Astrocyte of the cerebellum (primary cell): Measurements from ENCODE around the gene ANKLE1.

Experiments
- DNase-seq: peaks from one replicate; pipeline ENCODE4 v3.0.0-alpha.2; 2011; ENCODE audit warnings: low read depth
- H3K4me3 ChIP-seq: 2 replicates; pipeline ENCODE4 v1.5.1; 2011; ENCODE audit warnings: mild to moderate bottlenecking, low read depth, low read length, moderate library complexity
- in situ Hi-C: cut with HindIII; loops from 2 replicates; pipeline ENCODE4 v1.10.0; 2017; ENCODE audit warnings: low sequenced_read_pairs
- TF ChIP-seq, protein P1 (sequence below): IDR thresholded peaks from 2 replicates; pipeline ENCODE4 v1.5.1; 2012; ENCODE audit warnings: low read length, low read depth, moderate library complexity, mild to moderate bottlenecking; ENCODE audit errors: missing control alignments

The ANKLE1 gene

DNA sequence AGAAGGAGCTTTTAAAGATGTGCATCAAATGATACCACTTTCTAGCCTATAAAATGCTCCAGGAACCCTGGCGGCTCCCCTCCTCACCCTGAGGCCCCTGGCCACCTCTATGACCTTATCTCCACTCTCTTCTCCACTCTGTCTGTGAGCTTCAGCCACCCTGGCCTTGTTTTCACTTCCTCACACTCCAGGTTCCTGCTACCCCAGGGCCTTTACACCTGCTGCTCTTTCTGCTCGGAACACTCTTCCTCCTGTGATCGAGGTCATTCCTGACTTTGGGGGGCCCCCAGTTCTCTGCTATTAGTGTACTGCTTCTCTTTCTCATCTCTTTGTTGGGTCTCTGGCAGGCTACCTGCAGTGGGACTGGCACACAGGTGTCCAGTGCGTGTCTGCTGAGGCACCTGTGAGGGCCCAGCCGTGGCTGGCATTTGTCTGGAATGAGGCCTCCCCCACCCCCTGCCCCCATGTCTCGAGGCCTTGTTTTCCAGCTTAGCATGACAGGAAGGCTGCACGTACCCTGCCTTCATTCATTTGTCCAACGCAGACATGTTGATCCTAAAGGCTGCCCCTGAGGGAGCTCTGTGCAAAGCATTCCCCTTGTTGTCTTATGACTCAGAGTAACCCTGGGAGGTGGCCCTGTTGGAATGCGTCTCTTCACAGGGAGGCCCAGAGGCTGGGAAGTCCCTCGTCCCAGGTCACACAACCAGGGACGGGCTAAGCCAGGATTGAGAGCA, 29.9 kb downstream of the ANKLE1 start:
- in situ Hi-C loops: loop anchor here (25.0 kb wide), 1 partner anchor 149 kb away; no protein-coding TSS in a partner anchor
- TF ChIP-seq, protein P1, sequence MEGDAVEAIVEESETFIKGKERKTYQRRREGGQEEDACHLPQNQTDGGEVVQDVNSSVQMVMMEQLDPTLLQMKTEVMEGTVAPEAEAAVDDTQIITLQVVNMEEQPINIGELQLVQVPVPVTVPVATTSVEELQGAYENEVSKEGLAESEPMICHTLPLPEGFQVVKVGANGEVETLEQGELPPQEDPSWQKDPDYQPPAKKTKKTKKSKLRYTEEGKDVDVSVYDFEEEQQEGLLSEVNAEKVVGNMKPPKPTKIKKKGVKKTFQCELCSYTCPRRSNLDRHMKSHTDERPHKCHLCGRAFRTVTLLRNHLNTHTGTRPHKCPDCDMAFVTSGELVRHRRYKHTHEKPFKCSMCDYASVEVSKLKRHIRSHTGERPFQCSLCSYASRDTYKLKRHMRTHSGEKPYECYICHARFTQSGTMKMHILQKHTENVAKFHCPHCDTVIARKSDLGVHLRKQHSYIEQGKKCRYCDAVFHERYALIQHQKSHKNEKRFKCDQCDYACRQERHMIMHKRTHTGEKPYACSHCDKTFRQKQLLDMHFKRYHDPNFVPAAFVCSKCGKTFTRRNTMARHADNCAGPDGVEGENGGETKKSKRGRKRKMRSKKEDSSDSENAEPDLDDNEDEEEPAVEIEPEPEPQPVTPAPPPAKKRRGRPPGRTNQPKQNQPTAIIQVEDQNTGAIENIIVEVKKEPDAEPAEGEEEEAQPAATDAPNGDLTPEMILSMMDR: no peak
- no peak for DNase-seq
- no peak overlapping the region for H3K4me3 ChIP-seq

DNA sequence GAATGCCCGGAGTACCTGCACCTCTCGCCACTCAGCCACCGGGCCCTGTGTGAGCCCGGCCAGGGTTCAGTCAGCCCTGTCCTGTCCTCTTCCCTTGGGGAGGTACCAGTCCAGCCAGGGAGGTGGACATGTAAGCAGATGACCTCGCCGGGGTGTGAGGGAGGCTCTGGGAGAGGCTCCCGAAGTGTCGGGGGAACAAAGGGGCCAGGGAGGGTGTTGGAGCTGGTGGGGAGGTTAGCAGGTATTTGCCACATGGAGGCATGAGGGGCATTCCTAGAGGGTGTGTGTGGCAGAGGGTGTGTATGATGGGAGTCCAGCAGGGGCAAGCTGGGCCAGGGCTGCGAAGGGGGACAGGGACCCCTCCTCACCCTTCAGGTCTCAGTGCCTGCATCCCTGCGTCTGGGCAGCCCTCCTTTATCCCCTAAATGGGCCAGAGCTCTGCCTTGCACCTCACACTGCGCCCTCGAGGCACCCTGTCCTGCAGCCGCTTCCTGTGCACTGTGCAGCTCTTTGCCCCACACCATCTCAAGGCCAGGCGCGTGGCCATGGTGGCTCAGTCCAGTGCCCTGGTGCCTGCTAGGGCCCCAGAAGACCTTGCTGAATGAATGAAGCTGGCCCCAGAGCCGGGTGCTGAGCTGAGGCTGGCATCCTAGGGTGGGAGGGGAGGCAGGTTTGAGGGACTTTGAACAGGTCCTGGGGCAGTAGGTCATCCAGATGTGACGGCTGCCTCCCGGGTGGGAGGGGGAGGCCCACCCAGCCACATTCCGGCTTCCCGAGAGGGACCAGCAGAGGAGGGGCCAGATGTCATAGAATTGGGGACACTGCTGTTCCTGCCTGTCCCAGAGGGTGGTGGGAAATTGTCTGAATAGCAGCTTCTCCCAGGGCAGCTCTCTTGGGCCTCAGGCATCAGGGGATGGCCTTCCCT, 30.8 kb downstream of the ANKLE1 start:
- TF ChIP-seq, protein P1: no peak
- in situ Hi-C loops: loop anchor here (25.0 kb wide), 1 partner anchor 150 kb away; no protein-coding TSS in a partner anchor
- no peak for DNase-seq
- H3K4me3 ChIP-seq: no peak overlapping the region

DNA sequence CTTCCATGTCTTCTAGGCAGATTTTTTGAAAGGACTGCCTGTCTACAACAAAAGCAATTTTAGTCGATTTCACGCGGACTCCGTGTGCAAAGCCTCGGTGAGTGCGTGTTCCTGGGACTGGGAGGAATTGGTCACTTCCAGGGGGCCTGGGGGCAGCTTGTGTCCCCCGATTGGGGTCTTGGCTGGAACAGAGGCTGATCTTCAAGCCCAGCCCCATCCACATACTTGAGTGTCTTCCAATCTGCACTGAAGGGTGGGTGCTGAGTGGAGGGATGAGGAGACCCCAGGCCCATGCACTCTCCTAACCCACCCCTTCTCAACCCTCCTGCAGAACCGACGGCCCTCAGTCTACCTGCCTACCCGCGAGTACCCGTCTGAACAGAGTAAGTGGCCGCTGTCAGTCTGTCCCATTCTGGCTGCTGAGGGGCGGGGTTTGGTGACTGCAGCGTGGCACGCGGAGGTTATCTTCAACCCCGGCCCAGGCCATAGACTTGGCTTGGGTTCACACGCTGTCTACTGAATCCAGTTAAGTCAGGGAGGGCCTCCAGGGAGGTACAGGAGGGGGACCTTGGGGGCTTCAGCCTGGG, 32.4 kb downstream of the ANKLE1 start:
- in situ Hi-C loops: loop anchor here (25.0 kb wide), 1 partner anchor 152 kb away; no protein-coding TSS in a partner anchor
- no peak overlapping the region for H3K4me3 ChIP-seq
- TF ChIP-seq, protein P1: no peak
- no peak for DNase-seq

DNA sequence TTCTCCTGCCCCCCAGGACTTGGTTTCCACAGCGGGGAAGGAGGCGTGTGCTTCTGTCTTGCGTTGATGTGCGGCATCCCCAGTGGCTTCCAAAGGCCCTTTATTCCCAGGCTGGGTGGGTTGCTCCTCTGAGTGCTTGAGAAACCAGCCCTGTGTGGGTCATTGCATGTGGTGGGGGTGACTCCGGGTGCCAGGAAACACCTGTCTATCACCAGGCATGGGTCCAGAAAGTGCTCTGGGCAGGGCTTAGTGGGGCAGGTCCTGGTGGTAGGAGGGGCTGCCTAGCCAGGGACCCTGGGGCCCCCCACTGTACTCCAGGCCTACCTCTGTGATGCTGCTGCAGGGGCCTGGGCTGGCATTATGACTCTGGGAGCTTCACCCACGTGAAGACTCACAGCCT, 37.3 kb downstream of the ANKLE1 start:
- DNase-seq: no peak
- TF ChIP-seq, protein P1: no peak
- H3K4me3 ChIP-seq: no peak overlapping the region
- in situ Hi-C loops: loop anchor here (25.0 kb wide), 1 partner anchor 157 kb away; no protein-coding TSS in a partner anchor

DNA sequence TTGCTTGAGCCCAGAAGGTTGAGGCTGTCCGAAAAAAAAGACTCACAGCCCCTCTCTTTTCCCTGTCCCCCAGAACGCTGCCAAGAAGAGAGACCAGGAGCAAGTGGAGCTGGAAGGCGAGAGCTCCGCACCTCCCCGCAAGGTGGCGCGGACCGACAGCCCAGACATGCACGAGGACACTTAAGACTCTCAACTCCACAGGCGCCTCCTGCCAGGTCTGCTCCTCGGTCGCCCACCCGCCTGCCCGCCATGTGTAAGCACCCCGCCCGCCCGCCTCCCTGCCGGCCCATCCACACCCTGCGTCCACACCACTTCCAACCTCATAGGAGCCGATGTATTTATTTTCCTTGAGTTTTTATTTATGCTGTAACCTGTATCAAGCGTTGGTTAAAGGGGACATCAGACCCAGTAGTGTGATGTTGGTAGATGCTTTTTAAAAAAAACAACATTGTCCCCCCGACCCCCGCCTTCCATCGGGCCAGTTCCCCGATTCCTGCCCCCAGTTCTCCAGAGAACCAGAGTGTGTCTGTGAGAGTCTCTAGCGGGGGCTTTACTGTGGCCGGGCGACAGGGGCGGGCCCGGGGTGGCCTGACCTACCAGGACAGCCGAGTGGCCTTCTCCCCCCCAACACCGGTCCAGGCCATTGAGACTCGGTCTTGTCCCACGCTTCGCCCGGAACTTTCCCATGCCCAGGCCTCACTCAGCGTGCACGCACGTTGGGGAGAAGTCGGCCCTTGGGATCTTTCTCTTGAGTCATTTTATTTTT, 38.0 kb downstream of the ANKLE1 start:
- H3K4me3 ChIP-seq: no peak overlapping the region
- in situ Hi-C loops: loop anchor here (25.0 kb wide), 1 partner anchor 157 kb away; no protein-coding TSS in a partner anchor
- TF ChIP-seq, protein P1: no peak
- no peak for DNase-seq

DNA sequence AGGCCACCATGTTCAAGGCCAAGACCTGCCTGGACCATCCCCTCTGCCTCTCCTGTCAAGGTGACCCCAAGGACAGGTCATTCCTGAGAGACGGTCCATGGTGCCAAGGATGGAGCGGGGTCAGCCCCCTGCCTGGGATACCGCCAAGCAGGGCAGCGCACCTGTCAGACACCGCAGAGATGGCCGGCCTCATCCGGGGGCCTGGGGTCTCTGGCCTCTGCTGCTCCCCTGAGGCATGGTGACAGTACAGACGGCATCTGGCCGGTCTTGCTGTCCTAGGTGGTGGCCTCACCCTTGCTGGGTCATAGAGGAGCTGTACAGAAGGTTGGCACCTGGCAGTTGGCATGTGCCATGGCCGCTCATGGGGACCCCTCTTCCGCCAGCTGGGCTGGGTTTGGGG, 38.7 kb downstream of the ANKLE1 start:
- DNase-seq: no peak
- in situ Hi-C loops: loop anchor here (25.0 kb wide), 1 partner anchor 158 kb away; no protein-coding TSS in a partner anchor
- H3K4me3 ChIP-seq: no peak overlapping the region
- TF ChIP-seq, protein P1: no peak
